ENCODE measurements around the gene ADCYAP1R1. TPM values are rescaled to one million over a fixed set of nuclear protein-coding genes. Genes with fewer than 3 reads are reported as not detected.

ADCYAP1R1 gene
- total and polyA plus RNA-seq, 2 donors (not counting 1 experiment from before 2014, with no cell fraction given), result not detected

DNA sequence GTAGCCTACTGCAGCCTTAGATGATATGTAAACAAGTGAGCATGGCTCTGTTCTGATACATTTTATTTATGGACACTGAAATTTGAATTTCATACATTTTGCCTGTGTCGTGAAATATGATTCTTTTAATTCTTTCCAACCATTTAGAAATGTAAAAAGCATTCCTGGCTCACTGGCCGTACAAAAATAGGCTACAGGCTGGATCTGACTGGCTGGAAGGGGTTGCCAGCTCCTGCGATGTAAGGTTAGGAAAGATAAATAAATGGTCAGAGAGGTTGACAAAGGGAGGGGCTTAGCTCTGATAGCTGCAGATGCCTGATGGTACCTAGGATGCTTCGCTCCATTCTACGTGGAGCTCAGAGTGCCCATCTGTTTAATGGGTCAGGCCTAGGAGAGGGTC is 3.4 kb downstream of the ADCYAP1R1 start:
- Histone ChIP-seq H3K4me2 (replicated peaks; ENCODE audit: low read depth, low read length, poor library complexity, severe bottlenecking) (no peak overlapping the region), H3K9me3 (ENCODE audit: control extremely low read depth in 1 of 3, control insufficient read depth in 2 of 3, insufficient read depth in 1 of 3, low read length in 2 of 3) (no peaks in the 10 kb centered on the region), H4K20me1 (ENCODE audit: control insufficient read depth, insufficient read depth, low read length, poor library complexity, severe bottlenecking) (no peaks in the 10 kb centered on the region), H3K79me2 (ENCODE audit: control insufficient read depth, insufficient read depth, low read length) (no peaks in the 10 kb centered on the region), H3K9ac (ENCODE audit: low read length) (no peak overlapping the region), H3K4me1 (ENCODE audit: control insufficient read depth in 2 of 2, insufficient read depth in 2 of 2, low read length in 2 of 2) (no peaks in the 10 kb centered on the region), H3K36me3 (replicated peaks in 1 of 2; ENCODE audit: control extremely low read depth in 1 of 2, control insufficient read depth in 1 of 2, extremely low read depth in 1 of 2, insufficient read depth in 2 of 2, low read length in 1 of 2) (no peaks in the 10 kb centered on the region), H3K27ac (ENCODE audit: low read length in 2 of 2) (no peak overlapping the region), H3K27me3 (replicated peaks in 1 of 4; ENCODE audit: control extremely low read depth in 1 of 4, control insufficient read depth in 3 of 4, insufficient read depth in 4 of 4, low read length in 3 of 4) (peaks cover 0 to 24% (median 3%) of the 10 kb centered on the region in 4 experiments), H2AFZ (ENCODE audit: insufficient read depth, low read depth, low read length, poor library complexity, severe bottlenecking) (no peak overlapping the region), H3K4me3 (ENCODE audit: control extremely low read depth in 1 of 5, extremely low read depth in 1 of 5, insufficient read depth in 1 of 5, low read depth in 2 of 5, low read length in 4 of 5) (no peak overlapping the region)
- CTCF ChIA-PET, result no interaction called here
- H3K4me1 Mint-ChIP-seq, result peaks cover 2% of the 10 kb centered on the region
- DNase-seq, result no peak
- intact Hi-C loops (cut with micrococcal nuclease), result no loop called here
- H3K27me3 Mint-ChIP-seq, result peaks cover 20% of the 10 kb centered on the region
- 100% methylated on average over 3 of the region's 5 CpGs for WGBS (ENCODE audit: insufficient coverage)
- no peak for ATAC-seq (ENCODE audit: low read depth)
- H3K27ac Mint-ChIP-seq, result no peak overlapping the region
- POLR2A ChIA-PET, result no interaction called here
- TF ChIP-seq, protein P1, sequence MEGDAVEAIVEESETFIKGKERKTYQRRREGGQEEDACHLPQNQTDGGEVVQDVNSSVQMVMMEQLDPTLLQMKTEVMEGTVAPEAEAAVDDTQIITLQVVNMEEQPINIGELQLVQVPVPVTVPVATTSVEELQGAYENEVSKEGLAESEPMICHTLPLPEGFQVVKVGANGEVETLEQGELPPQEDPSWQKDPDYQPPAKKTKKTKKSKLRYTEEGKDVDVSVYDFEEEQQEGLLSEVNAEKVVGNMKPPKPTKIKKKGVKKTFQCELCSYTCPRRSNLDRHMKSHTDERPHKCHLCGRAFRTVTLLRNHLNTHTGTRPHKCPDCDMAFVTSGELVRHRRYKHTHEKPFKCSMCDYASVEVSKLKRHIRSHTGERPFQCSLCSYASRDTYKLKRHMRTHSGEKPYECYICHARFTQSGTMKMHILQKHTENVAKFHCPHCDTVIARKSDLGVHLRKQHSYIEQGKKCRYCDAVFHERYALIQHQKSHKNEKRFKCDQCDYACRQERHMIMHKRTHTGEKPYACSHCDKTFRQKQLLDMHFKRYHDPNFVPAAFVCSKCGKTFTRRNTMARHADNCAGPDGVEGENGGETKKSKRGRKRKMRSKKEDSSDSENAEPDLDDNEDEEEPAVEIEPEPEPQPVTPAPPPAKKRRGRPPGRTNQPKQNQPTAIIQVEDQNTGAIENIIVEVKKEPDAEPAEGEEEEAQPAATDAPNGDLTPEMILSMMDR (IDR thresholded peaks at IDR 0.05), result no peak
- TF ChIP-seq EZH2 (IDR thresholded peaks at IDR 0.05; ENCODE audit: borderline replicate concordance, insufficient read depth, low read depth, low read length, poor library complexity, severe bottlenecking), result no peak
- H3K9me3 Mint-ChIP-seq (ENCODE audit: insufficient read depth), result no peaks in the 10 kb centered on the region
- no peak overlapping the region for H3K4me3 Mint-ChIP-seq

DNA sequence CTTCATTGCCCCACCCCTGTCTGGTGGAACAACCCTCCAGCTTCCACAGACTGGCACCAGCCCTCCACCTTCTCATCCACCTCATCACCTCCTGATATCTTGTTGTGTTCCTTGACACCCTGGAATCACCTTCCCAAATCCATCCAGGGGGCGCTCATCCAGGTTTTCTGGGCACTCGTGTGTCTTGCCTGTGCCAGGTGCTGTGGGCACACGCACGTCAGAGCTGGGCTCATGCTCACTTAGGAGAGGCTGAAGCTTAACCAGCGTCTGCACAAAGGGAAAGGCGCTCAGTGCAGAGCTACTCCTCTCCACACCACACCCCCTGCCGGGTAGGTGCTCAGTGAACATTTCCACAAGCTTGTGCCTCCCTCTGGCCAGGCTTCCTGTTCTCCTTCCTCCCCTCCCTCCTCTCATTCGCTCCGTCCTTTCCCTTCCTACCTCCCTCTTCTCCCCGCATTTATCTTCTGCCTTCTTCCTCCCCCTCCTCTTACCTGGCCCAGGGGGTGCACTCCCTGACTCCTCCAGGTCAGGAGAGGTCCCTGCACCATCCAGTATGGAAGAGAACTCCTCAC is 4.8 kb downstream of the ADCYAP1R1 start:
- Mint-ChIP-seq H3K4me3 (no peak overlapping the region), H3K27ac (no peak overlapping the region), H3K4me1 (no peaks in the 10 kb centered on the region), H3K27me3 (peaks cover 6% of the 10 kb centered on the region), H3K9me3 (ENCODE audit: insufficient read depth) (no peaks in the 10 kb centered on the region)
- Histone ChIP-seq H3K36me3 (replicated peaks in 1 of 2; ENCODE audit: control extremely low read depth in 1 of 2, control insufficient read depth in 1 of 2, extremely low read depth in 1 of 2, insufficient read depth in 2 of 2, low read length in 1 of 2) (no peaks in the 10 kb centered on the region), H4K20me1 (ENCODE audit: control insufficient read depth, insufficient read depth, low read length, poor library complexity, severe bottlenecking) (no peaks in the 10 kb centered on the region), H3K4me1 (ENCODE audit: control insufficient read depth in 2 of 2, insufficient read depth in 2 of 2, low read length in 2 of 2) (no peaks in the 10 kb centered on the region), H3K4me3 (ENCODE audit: control extremely low read depth in 1 of 5, extremely low read depth in 1 of 5, insufficient read depth in 1 of 5, low read depth in 2 of 5, low read length in 4 of 5) (no peak overlapping the region), H3K9ac (ENCODE audit: low read length) (no peak overlapping the region), H3K27ac (ENCODE audit: low read length in 2 of 2) (no peak overlapping the region), H3K4me2 (replicated peaks; ENCODE audit: low read depth, low read length, poor library complexity, severe bottlenecking) (no peak overlapping the region), H2AFZ (ENCODE audit: insufficient read depth, low read depth, low read length, poor library complexity, severe bottlenecking) (no peak overlapping the region), H3K79me2 (ENCODE audit: control insufficient read depth, insufficient read depth, low read length) (no peaks in the 10 kb centered on the region), H3K9me3 (ENCODE audit: control extremely low read depth in 1 of 3, control insufficient read depth in 2 of 3, insufficient read depth in 1 of 3, low read length in 2 of 3) (no peaks in the 10 kb centered on the region), H3K27me3 (replicated peaks in 1 of 4; ENCODE audit: control extremely low read depth in 1 of 4, control insufficient read depth in 3 of 4, insufficient read depth in 4 of 4, low read length in 3 of 4) (peaks cover 0 to 12% (median under 1%) of the 10 kb centered on the region in 4 experiments)
- ChIA-PET POLR2A (no interaction called here), CTCF (no interaction called here)
- intact Hi-C loops (cut with micrococcal nuclease), result no loop called here
- DNase-seq (no peak), ATAC-seq (ENCODE audit: low read depth) (no peak)
- TF ChIP-seq, protein P1 (IDR thresholded peaks at IDR 0.05), result no peak
- no peak for TF ChIP-seq EZH2 (IDR thresholded peaks at IDR 0.05; ENCODE audit: borderline replicate concordance, insufficient read depth, low read depth, low read length, poor library complexity, severe bottlenecking)
- 73% methylated on average over 8 of the region's 10 CpGs for WGBS (ENCODE audit: insufficient coverage)
